HG03139 (cell line): ENCODE results near the gene ATP5F1A.

Experiments used
- ATAC-seq: cut with Tn5 transposase; IDR thresholded peaks from one replicate; pipeline ENCODE4 v1.9.1; 2021; ENCODE audit not compliant: unreplicated experiment

Gene ATP5F1A

DNA sequence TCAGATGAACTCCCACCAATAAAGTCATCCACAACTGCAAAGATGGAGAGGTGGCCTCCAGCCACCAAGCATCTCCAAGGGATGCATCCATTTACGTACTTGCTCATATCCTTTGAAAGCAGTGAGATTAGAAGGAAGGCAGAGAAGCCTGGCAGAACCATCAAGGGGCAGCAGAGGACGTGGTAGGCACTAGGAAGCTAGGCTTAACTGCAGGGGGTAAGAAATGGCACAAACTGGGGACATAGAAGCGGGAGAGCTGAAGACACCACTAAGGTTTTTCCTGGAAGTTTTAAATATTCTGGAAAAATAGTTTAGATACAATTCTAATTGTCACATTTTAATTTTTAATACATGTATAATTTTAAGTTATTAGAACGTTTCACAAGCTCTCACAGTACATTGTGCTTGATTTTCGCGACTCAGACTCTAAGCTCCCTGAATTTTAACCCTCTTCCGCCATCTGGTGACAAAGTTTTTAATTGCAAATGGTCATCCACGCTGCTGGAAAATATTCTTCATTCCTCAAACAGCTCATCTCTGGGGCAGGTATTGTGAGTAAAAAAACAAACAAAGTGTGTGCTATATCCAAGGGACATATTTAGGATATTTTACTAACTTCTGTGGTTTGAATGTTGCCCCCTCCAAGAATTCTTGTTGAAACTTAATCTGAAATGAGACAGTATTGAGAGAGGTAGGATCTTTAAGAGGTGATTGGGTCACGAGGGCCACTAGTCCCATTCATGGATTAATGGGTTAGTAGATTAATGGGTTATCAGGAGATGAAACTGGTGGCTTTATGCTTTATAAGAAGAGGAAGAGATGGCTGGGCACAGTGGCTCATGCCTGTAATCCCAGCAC is 24.4 kb downstream of the ATP5F1A start:
- no peak for ATAC-seq

DNA sequence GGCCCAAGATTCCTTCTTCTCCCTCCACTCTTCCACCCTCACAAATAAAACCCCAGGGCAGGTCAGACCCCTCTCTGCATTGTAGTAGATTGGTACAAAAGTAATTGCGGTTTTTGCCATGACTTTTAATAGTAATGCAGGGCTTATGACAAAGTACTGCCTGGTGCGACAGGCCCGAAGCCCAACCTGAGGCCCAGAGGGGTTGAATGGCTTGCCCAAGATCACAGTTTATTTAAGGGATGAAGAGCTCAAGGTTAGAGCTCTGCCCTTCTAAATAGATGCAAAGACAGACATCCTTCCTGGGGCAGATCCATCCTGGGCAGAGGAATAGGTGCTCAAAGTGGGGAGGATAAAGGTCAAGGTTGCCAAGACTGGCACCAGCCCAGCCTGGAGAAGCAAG is 25.1 kb downstream of the ATP5F1A start:
- ATAC-seq: no peak

DNA sequence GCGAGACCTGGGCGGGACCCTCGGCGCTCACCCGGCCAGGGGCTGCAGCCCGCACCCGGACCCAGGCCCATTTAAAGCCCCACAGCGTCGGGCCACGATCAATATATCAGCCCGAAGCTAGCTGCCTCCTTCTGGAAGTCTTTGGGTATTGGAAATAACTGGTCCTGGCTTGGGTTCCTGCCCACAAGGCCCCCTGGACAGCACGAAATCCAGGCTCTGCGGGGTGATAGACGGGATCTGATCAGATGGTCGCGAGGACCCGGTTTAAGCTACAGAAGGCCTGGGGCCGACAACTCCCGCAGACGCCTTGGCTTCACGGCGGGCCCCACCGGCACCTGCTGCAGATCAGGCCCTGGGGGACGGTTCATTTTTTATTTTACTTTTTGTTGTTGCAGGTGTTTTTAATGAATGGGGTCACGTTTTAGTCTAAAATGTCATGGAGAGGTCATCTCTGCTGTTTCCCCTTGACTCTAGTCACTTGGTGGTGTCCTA is 25.7 kb downstream of the ATP5F1A start:
- ATAC-seq: no peak

DNA sequence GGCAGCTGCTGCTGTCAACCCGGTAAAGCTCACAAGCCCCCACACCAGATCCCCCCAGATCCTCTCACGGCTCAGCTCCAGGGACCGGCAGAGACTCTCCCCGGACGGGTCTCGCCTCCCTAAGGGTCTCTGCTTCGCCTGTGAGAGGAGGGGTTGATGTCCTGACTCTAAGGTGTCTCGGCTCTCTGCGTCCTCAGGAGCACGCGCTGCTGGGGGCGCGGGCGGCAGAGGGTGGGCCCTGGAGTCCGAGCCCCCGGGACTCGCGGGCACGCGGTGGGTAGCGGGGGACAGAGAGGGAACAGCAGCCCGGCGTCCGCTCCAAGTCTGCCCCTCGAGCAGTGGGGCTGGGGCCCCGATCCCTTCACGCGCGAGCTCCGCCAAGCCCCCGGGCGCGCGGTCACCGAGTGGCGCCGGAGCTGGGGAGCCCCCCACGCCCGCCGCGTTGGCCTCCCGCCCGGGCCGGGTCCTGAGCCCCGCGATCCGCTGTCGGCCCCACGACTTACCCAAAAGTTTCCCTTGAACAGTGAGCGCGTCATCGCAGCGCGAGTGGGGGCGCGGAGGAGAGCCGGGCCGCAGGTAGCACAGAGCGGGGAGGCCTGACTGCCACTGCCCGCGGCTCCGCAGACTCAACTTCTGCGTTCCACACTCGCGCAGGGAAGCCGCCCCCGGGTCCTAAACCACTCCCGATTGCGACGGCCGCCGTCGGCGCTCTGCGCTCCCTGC is 26.3 kb downstream of the ATP5F1A start, which contains the start of gene PSTPIP2:
Gene PSTPIP2, minus strand, starts transcription at position 608 of the 723 bp plus-strand sequence. Its CDS starts 72 bp downstream, at position 536.
- peak; percentile 60 for ATAC-seq

DNA sequence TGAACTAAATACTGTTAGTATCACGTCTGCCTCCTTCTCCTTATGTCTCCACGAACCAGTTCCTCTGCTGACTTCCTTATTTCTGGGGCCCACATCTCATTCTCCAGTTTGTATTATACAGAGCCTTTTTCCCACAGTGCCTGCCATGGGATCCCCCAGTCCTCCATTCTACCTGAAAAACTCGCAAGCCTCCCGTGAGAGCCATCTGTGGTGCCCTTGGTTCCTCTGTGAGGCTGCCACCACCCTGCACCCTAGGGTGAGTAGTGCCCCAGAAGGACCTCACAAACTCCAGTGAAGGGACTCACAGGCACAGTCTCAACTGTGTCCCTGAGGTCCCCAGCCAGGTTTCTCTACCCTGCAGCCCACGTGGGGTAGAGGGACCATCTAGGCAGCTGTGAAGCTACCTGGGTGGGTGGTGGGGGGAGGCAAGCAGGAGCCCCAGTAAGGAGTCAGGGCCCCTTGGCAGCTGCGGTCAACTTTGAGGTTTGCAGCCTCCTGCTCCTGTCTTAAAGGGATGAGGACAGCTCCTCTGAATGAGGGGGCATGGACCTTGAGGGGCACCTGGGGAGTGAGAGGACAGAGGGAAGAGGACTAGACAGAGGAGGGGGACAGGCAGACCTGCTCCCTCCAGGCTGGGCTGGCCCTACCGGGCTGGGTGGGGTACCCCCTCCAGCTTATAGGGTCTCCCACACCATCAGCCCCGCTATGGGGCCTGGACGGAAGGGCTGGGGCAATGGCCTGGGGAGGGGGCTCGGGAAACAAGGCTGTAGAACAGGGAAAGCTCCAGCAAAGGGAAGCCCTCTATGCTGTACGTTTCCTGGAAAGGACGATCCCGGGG is 27.1 kb downstream of the ATP5F1A start:
- ATAC-seq: no peak

DNA sequence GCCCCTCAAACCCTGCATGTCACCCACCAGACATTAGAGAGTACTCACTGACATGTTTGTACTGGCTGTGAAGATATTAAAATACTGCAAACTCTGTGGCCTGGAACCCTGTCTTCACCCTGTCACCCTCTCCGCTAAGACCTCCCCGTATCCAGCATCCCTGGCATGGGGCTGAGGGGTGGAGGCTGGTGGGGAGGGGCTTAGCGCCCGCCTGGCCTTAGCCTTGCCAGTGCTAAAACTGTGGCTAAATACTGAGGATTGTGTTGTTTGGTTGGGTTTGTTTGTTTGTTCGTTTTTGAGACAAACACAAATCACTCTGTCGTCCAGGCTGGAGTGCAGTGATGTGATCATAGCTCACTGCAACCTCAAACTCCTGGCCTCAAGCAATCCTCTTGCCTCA is 27.9 kb downstream of the ATP5F1A start:
- ATAC-seq: no peak

DNA sequence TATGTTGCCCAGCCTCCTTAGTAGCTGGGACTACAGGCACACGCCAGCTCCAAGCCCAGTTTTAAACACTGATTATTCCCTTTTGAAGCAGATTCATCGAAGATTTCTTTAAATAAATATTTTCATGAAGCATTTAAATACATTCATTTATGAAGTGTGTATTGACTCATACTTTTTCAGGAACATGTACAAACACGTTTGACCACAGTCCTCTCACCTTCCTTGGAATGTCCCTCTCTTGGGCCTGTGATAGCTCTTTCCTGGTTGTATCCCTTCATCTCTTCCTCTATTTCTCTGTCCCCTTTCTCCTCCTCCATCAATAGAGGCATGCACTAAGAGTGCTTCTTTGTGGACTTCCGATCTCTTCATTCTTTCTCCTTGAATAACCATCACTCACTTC is 28.6 kb downstream of the ATP5F1A start:
- no peak for ATAC-seq

DNA sequence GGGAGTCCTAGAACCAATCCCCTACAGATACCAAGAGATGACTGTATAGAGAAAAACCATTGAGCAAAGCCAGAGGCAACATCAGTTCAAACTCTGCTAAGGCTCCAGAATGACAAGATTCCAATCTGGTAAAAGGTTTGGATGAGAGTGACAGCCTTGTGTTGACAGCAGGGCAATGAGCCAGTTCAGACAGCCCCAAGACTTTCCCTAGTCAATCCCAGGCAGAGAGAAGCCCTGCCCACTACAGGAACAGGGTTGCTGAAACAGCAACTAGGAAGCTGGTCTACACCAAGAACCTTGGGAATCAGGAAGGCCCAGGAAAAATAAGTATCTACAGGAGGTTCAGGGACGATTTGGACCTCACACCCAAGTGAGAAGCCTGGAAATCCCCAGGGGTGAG is 29.3 kb downstream of the ATP5F1A start:
- no peak for ATAC-seq

DNA sequence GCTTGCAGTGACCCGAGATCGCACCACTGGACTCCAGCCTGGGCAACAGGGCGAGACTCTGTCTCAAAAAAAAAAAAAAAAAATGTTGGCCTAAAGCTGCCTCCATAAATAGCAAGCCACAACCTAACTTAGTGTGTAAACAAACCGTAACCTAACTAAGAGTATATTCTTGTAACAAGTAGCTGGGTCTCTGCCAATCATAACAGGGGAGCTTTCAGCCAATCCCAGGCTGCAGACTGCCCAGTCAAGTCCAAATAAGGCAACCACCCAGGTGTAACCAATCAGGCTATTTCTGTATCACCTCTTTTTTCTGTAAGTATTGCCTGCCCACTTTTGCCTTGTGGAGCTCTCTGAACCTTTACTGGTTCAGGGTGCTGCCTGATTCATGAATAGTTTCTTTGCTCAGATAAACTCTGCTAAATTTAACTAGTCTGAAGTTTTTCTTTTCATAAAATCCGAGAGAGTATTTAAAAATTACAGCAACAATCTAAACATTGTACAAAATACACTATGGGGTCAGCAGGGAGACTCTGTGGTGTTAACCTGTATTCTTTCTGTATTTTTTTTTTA is 30.6 kb downstream of the ATP5F1A start:
- no peak for ATAC-seq

DNA sequence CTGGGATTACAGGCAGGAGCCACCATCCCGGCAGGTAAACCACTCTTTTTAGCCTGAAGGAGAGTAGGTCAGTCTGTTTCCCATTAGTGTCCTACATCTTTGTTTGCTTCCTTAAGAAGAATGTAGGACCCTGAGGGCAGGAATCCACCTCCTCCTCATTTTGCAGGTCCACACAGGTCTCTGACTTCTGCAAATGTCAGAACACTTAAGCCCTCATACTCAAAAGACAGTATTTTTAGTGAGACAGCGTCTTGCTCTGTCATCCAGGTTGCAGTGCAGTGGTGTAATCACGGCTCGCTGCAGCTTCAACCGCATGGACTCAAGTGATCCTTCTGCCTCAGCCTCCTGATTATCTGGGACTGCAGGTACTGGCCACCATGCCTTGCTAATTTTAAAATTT is 35.3 kb downstream of the ATP5F1A start:
- no peak for ATAC-seq

DNA sequence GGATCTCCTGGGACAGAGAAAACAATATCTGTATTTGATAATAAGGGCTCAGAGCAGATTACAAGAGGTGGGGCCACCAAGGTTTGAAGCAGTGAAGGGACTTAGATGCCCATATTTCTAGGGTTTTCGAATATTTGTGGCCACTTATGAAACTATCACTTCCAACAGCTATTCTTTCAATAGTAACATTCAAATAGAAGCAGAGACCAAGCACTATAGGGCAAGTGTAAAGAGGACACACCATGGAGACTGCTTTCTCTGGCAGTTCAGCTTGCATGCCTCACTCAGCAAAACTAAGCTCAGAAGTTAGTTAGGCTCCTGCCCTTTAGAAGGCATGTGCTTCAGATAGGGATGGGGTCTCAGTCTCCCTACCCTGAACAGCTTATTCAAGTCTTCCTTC is 36.3 kb downstream of the ATP5F1A start:
- ATAC-seq: no peak

DNA sequence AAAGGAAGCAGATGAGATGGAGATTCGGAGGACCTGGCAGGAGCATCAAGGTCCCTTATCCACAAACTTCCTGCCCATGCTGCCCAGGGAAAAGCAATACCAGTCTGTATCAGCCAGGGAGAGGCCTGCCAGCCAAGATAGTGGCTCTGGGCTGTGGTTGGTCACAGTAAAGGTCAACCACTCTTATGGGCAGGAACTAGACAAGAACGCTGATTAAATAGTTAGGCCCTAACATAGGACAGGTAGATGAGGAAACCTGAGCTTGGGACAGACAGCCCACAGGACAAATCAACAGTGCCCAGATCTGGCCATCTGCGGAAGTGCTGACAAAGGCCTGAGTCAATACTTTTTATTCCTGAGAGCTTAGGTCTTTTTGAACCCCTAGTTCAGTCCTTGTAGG is 36.7 kb downstream of the ATP5F1A start:
- no peak for ATAC-seq

DNA sequence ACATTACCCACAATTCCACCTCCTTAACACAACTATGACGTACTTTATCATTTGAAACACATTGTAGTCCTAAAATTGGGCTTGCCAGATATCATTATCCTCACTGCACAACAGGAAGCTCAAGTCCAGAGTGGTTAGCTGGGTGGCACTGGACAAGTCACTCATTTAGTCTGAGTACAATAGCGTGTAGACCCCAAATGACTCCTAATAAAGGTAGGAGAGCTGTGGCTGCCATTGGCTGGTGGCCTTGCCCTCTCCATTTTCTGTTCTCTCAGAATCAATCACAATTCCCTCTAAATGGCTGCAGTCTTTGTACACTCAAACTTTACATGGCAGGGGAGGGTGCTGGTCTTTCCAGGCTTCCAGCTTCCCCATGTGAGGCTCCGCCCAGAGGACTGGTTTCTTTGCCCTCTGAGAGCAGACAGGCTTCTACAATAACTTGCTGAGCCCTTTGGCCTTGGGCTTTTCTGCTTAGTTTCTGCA is 37.7 kb downstream of the ATP5F1A start:
- no peak for ATAC-seq

DNA sequence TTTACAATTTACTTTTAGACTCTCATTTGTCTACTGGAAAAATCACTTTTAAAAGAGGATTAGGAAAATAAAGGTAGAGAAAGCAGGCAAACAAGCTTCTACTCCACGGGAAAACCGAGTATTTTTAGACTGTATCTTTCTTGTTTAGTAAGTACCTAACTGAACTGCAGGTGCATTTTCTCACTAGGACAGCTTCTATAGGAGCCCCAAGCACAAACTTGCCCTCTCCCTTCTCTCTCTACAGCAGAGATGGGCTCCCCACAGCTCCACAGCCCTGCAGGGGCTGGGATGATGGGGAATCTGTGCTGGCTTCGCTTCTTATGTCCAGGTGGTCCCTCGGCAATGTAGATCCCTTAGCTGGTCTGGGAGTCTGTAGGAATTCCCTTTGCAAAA is 42.3 kb downstream of the ATP5F1A start:
- ATAC-seq: no peak

DNA sequence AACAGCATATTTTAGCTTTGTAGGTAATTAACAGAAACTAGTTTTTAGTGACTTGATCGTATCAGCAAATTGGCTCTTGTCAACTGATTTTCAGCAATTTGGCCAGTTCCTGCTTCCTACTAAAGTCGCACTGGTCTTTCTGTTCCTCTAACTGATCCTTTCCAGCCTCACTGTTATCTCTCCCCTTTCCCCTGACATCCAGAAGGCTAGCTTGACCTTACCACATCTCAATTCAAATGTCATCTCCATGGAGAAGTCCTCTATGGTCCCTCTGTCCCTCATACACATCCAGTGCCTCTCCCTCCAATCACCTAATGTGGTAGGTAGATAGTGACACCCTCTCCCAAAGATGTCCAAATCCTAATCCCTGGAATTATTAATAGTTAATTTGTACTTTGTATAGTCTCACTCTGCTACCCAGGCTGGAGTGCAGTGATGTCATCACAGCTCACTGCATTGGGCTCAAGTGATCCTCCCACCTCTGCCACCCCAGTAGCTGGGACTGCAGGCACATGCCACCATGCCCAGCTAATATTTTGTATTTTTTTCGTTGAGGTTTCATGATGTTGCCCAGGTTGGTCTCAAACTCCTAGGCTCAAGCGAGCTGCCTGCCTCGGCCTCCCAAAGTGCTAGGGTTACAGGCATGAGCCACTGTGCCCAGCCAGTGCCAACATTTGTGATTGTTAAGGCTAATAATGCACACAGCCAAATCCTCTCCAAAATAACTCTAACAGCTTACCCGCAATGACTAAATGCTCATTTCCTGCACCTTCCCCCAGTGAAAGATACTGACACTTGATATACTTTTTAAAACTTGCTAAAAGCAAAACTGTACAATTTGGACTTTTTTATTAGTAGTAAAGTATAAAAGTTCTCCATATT is 42.9 kb downstream of the ATP5F1A start:
- no peak for ATAC-seq

DNA sequence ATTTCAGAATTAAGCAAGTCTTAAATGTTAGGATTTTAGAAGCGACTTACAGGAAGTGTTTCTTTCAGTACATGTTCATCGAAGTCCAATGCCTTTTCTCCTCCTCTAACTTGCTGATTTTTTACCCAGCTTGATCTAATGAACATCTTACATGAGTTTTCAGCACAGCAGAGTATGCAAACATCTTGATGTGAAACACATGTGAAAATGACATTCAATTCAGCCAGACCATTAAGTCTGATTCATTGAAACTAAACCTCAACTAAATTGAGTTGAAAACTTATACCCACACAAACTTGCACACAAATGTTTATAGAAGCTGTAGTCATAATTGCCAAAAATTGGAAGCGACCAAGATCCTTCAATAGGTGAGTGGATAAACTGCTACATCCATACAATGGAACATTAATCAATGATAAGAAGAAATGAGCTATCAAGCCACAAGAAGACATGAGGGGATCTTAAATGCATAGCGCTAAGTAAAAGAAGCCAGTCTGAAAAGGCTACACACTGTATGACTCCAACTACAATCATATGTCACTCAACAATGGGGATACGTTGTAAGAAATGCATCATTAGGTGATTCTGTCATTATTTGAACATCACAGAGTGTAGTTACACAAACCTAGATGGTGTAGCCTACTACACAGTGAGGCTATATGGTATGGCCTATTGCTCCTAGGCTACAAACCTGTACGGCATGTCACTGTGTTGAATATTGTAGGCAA is 44.6 kb downstream of the ATP5F1A start:
- ATAC-seq: no peak

DNA sequence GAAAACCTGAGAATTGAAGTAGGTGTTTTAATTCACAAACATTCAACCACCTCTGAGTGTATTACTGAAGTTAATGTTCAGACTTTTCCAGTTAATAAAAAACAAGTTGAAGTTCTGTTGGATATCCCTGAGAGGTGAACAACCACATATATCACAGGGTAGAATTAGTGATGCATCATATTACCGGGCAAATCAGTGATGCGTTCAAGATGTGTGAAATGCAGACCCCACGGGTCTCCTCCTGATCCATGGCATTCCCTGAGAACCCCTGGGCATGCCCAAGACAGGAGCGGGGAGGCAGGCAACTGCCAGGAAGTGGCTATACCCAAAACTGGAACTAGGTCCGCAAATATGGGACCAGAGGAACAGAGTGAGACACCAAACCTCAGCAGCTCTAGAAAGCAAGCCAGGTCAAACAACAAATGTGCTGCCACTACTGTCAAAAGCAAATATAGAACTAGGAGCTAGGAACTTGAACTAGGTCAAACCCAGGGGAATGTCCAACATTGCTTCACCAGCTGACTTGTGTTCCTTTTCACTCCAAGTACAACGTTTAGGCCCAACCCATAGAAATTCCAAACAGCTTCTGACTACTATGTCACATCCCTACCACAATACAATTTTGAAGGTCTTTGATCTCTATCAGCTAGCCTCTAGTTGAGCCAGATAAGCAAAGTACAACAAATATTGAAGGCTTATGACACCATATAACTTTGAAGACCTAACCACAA is 46.2 kb downstream of the ATP5F1A start:
- no peak for ATAC-seq

DNA sequence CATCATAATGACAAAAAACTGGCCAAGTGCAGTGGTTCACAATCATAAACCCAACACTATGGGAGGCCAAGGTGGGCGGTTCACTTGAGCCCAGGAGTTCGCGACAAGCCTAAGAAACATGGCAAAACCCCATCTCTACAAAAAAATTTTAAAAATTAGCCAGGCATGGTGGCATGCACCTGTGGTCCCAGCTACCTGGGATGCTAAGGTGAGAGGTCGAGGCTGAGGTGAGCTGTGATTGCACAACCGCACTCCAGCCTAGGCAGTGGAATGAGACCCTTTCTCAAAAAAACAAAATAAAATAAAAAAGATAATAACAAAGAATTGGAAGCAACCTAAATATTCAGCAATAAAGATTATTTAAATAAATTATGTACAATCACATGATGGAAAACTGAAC is 47.8 kb downstream of the ATP5F1A start:
- no peak for ATAC-seq
